ENCODE measurements around the gene NCOA1. TPM values are rescaled to one million over a fixed set of nuclear protein-coding genes. Genes with fewer than 3 reads are reported as not detected.

NCOA1 gene
- polyA plus RNA-seq, 1 donor (not counting 4 experiments of a cell fraction or from before 2014, with no cell fraction given), result 5.0 TPM

DNA sequence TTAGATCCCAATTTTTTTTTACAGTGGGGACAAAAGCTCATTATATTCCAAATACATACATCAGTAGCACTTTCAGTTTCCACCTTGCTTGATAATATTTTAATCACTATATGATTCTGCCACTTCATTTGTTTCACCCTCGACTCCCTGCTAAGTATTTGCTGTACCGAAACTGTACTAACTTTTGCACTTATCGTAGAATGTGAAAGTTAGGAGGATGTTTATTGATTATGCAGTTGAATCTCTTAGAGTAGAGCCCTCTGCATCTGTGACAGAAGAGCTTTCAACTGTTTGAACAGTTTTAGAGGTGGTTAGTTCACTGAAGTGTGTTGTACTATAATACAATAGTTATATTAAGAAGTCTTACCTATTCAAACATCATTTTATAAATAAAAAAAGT is 20.8 kb downstream of the NCOA1 start:
- Histone ChIP-seq H3K9me3 (ENCODE audit: control insufficient read depth, low read depth, low read length) (no peaks in the 10 kb centered on the region), H4K20me1 (ENCODE audit: control insufficient read depth, extremely low read depth, insufficient read depth, low read length) (no peaks in the 10 kb centered on the region), H3K27me3 (ENCODE audit: control insufficient read depth, extremely low read depth, insufficient read depth, low read length) (no peaks in the 10 kb centered on the region), H3K36me3 (ENCODE audit: control insufficient read depth in 2 of 2, extremely low read depth in 1 of 2, insufficient read depth in 2 of 2, low read length in 2 of 2) (no peaks in the 10 kb centered on the region), H3K79me2 (ENCODE audit: control insufficient read depth, insufficient read depth, low read length) (no peaks in the 10 kb centered on the region), H2AFZ (ENCODE audit: control insufficient read depth, low read length) (no peak overlapping the region), H3K4me3 (ENCODE audit: control insufficient read depth in 2 of 3, extremely low read depth in 1 of 3, insufficient read depth in 2 of 3, low read depth in 1 of 3, low read length in 3 of 3) (no peak overlapping the region), H3K9me1 (ENCODE audit: control insufficient read depth, extremely low read depth, insufficient read depth, low read length) (no peaks in the 10 kb centered on the region), H3K27ac (ENCODE audit: control insufficient read depth, insufficient read depth, low read length) (no peak overlapping the region), H3K4me2 (ENCODE audit: control insufficient read depth, extremely low read depth, insufficient read depth, low read depth, low read length) (no peak overlapping the region), H3K4me1 (ENCODE audit: control insufficient read depth, extremely low read depth, insufficient read depth, low read length) (peaks cover 4% of the 10 kb centered on the region), H3K9ac (ENCODE audit: control insufficient read depth, extremely low read depth, insufficient read depth, low read length) (no peak overlapping the region)
- no peak for TF ChIP-seq EZH2 (IDR thresholded peaks at IDR 0.05; ENCODE audit: low read length)
- TF ChIP-seq, protein P1, sequence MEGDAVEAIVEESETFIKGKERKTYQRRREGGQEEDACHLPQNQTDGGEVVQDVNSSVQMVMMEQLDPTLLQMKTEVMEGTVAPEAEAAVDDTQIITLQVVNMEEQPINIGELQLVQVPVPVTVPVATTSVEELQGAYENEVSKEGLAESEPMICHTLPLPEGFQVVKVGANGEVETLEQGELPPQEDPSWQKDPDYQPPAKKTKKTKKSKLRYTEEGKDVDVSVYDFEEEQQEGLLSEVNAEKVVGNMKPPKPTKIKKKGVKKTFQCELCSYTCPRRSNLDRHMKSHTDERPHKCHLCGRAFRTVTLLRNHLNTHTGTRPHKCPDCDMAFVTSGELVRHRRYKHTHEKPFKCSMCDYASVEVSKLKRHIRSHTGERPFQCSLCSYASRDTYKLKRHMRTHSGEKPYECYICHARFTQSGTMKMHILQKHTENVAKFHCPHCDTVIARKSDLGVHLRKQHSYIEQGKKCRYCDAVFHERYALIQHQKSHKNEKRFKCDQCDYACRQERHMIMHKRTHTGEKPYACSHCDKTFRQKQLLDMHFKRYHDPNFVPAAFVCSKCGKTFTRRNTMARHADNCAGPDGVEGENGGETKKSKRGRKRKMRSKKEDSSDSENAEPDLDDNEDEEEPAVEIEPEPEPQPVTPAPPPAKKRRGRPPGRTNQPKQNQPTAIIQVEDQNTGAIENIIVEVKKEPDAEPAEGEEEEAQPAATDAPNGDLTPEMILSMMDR (optimal IDR thresholded peaks at IDR 0.05 in 1 of 3, IDR thresholded peaks at IDR 0.05 in 1 of 3, conservative IDR thresholded peaks at IDR 0.05 in 1 of 3; ENCODE audit: extremely low read depth in 1 of 3, insufficient read depth in 2 of 3, low read length in 3 of 3), result no peak
- dilution Hi-C loops (cut with MboI; ENCODE audit: extremely low pct_ligation_motif_present, low sequenced_read_pairs), result no loop called here
- FAIRE-seq (no peak), DNase-seq (ENCODE audit: low read depth, low spot score) (no peak)

GRCh38 chr2:24512404-24512803 is 21.4 kb downstream of the NCOA1 start:
- dilution Hi-C loops (cut with MboI; ENCODE audit: extremely low pct_ligation_motif_present, low sequenced_read_pairs), result no loop called here
- no peak for FAIRE-seq
- H3K27ac ChIP-seq (ENCODE audit: control insufficient read depth, insufficient read depth, low read length), result no peak overlapping the region

More at GRCh38 chr2:24512404-24512803, 21.4 kb downstream of the NCOA1 start:
- no peak for DNase-seq (ENCODE audit: low read depth, low spot score)
- H3K79me2 ChIP-seq (ENCODE audit: control insufficient read depth, insufficient read depth, low read length), result no peaks in the 10 kb centered on the region
- peaks cover 4% of the 10 kb centered on the region for H3K4me1 ChIP-seq (ENCODE audit: control insufficient read depth, extremely low read depth, insufficient read depth, low read length)
- no peaks in the 10 kb centered on the region for H3K36me3 ChIP-seq (ENCODE audit: control insufficient read depth in 2 of 2, extremely low read depth in 1 of 2, insufficient read depth in 2 of 2, low read length in 2 of 2)
- TF ChIP-seq, protein P1 (optimal IDR thresholded peaks at IDR 0.05 in 1 of 3, IDR thresholded peaks at IDR 0.05 in 1 of 3, conservative IDR thresholded peaks at IDR 0.05 in 1 of 3; ENCODE audit: extremely low read depth in 1 of 3, insufficient read depth in 2 of 3, low read length in 3 of 3), result no peak
- H3K9me1 ChIP-seq (ENCODE audit: control insufficient read depth, extremely low read depth, insufficient read depth, low read length), result no peaks in the 10 kb centered on the region
- H3K9ac ChIP-seq (ENCODE audit: control insufficient read depth, extremely low read depth, insufficient read depth, low read length), result no peak overlapping the region
- no peaks in the 10 kb centered on the region for H3K27me3 ChIP-seq (ENCODE audit: control insufficient read depth, extremely low read depth, insufficient read depth, low read length)
- H3K9me3 ChIP-seq (ENCODE audit: control insufficient read depth, low read depth, low read length), result no peaks in the 10 kb centered on the region
- H4K20me1 ChIP-seq (ENCODE audit: control insufficient read depth, extremely low read depth, insufficient read depth, low read length), result no peaks in the 10 kb centered on the region
- H2AFZ ChIP-seq (ENCODE audit: control insufficient read depth, low read length), result no peak overlapping the region
- H3K4me2 ChIP-seq (ENCODE audit: control insufficient read depth, extremely low read depth, insufficient read depth, low read depth, low read length), result no peak overlapping the region
- no peak overlapping the region for H3K4me3 ChIP-seq (ENCODE audit: control insufficient read depth in 2 of 3, extremely low read depth in 1 of 3, insufficient read depth in 2 of 3, low read depth in 1 of 3, low read length in 3 of 3)

Measured in keratinocyte (primary cell).